IMR-90 (cell line): ENCODE measurements around the gene DIAPH1.

ENCODE experiments used
- CEBPB ChIP-seq: IDR thresholded peaks from 2 replicates; pipeline ENCODE4 v1.6.1; 2012; ENCODE audit warnings: low read depth, low read length, improper control_type of control experiment
- CTCF ChIP-seq: conservative IDR thresholded peaks from 2 replicates; pipeline ENCODE4 v1.5.1; 2012; ENCODE audit warnings: mild to moderate bottlenecking, low read depth, low read length, improper control_type of control experiment
- ELK1 ChIP-seq: fragments of 150-350 bp; IDR thresholded peaks from 2 replicates; pipeline ENCODE4 v1.6.1; 2016; ENCODE audit warnings: low read depth, mild to moderate bottlenecking, low read length, moderate library complexity, borderline replicate concordance
- FOS ChIP-seq: fragments of 150-350 bp; IDR thresholded peaks from 2 replicates; pipeline ENCODE4 v1.6.1; 2016; ENCODE audit warnings: low read depth, low read length
- NFE2L2 ChIP-seq: fragments of 150-350 bp; IDR thresholded peaks from 2 replicates; pipeline ENCODE4 v1.6.1; 2016; ENCODE audit warnings: low read depth, mild to moderate bottlenecking, low read length
- POLR2A ChIP-seq: IDR thresholded peaks from 2 replicates; pipeline ENCODE4 v1.6.1; 2012; ENCODE audit warnings: mild to moderate bottlenecking, low read depth, low read length
- RAD21 ChIP-seq: IDR thresholded peaks from 2 replicates; pipeline ENCODE4 v1.6.1; 2012; ENCODE audit warnings: low read length, improper control_type of control experiment
- SMC3 ChIP-seq: fragments of 150-350 bp; IDR thresholded peaks from 2 replicates; pipeline ENCODE4 v1.6.1; 2016; ENCODE audit warnings: low read depth, mild to moderate bottlenecking, antibody characterized with exemption, low read length, moderate library complexity
- USF2 ChIP-seq: fragments of 150-350 bp; IDR thresholded peaks from 2 replicates; pipeline ENCODE4 v1.6.1; 2017; ENCODE audit warnings: mild to moderate bottlenecking, antibody characterized with exemption, low read length, low read depth

- TF ChIP-seq CEBPB (no peak), RAD21 (no peak), POLR2A (no peak), NFE2L2 (no peak), CTCF (no peak), ELK1 (no peak), SMC3 (no peak), USF2 (no peak), FOS (no peak)
Measured at GRCh38 chr5:141565826-141566570, 52.8 kb downstream of the DIAPH1 start.
